BLaER1 treated with 17β-estradiol and CSF1 and Interleukin-3, amounts not matched to agents 10 nM and 100 nM (cell line): ENCODE measurements around the gene NT5DC3.

Experiments
- H3K27ac ChIP-seq, 11 experiments: shearing (Covaris generic); formaldehyde crosslinking; 2 replicates each; pipeline ENCODE4 v1.8.1; 2022
- H3K27me3 ChIP-seq, 11 experiments: shearing (Covaris generic); formaldehyde crosslinking; 2 replicates each; pipeline ENCODE4 v1.8.1; 2022
- H3K36me3 ChIP-seq, 11 experiments: shearing (Covaris generic); formaldehyde crosslinking; 2 replicates each; pipeline ENCODE4 v1.8.1; 2022
- H3K4me1 ChIP-seq, 10 experiments: shearing (Covaris generic); formaldehyde crosslinking; 2 replicates each; pipeline ENCODE4 v1.8.1; 2022
- H3K4me2 ChIP-seq, 11 experiments: shearing (Covaris generic); formaldehyde crosslinking; 2 replicates each; pipeline ENCODE4 v1.8.1; 2022
- H3K4me3 ChIP-seq, 10 experiments: shearing (Covaris generic); formaldehyde crosslinking; 2 replicates each; pipeline ENCODE4 v1.8.1; 2022
- H3K9ac ChIP-seq, 11 experiments: shearing (Covaris generic); formaldehyde crosslinking; 2 replicates each; pipeline ENCODE4 v1.8.1; 2022
- H3K9me3 ChIP-seq, 11 experiments: shearing (Covaris generic); formaldehyde crosslinking; replicated peaks in 1 of 11; 2 replicates each; pipeline ENCODE4 v1.8.1; 2022
- H4K20me1 ChIP-seq, 11 experiments: shearing (Covaris generic); formaldehyde crosslinking; 2 replicates each; pipeline ENCODE4 v1.8.1; 2022
- Cebpa-rat ChIP-seq, 11 experiments: shearing (Covaris generic); IDR thresholded peaks; 2 replicates each; pipeline ENCODE4 v1.8.1; 2022

The NT5DC3 gene

GRCh38 chr12:103756443-103756842, 84.6 kb downstream of the NT5DC3 start:
- no peak overlapping the region for H3K9ac ChIP-seq
- no peaks in the 10 kb centered on the region for H3K27me3 ChIP-seq
- no peak for TF ChIP-seq Cebpa-rat (IDR thresholded peaks at IDR 0.05)
- no peak overlapping the region for H3K4me2 ChIP-seq
- no peak overlapping the region for H3K27ac ChIP-seq
- no peaks in the 10 kb centered on the region for H4K20me1 ChIP-seq
- no peaks in the 10 kb centered on the region for H3K9me3 ChIP-seq
- H3K36me3 ChIP-seq: no peaks in the 10 kb centered on the region
- H3K4me3 ChIP-seq: no peak overlapping the region
- no peaks in the 10 kb centered on the region for H3K4me1 ChIP-seq

GRCh38 chr12:103755425-103755824, 85.6 kb downstream of the NT5DC3 start:
- no peaks in the 10 kb centered on the region for H3K9me3 ChIP-seq
- no peak for TF ChIP-seq Cebpa-rat (IDR thresholded peaks at IDR 0.05)
- no peak overlapping the region for H3K9ac ChIP-seq
- no peaks in the 10 kb centered on the region for H3K36me3 ChIP-seq
- H3K27me3 ChIP-seq: no peaks in the 10 kb centered on the region
- no peak overlapping the region for H3K4me2 ChIP-seq
- no peak overlapping the region for H3K27ac ChIP-seq
- H4K20me1 ChIP-seq: no peaks in the 10 kb centered on the region
- no peak overlapping the region for H3K4me3 ChIP-seq
- no peaks in the 10 kb centered on the region for H3K4me1 ChIP-seq

- Histone ChIP-seq H3K27me3 (no peaks in the 10 kb centered on the region), H4K20me1 (no peaks in the 10 kb centered on the region), H3K4me2 (no peak overlapping the region), H3K4me1 (no peaks in the 10 kb centered on the region), H3K27ac (no peak overlapping the region), H3K4me3 (no peak overlapping the region), H3K36me3 (no peaks in the 10 kb centered on the region), H3K9me3 (no peaks in the 10 kb centered on the region), H3K9ac (no peak overlapping the region)
- no peak for TF ChIP-seq Cebpa-rat (IDR thresholded peaks at IDR 0.05)
Observed at GRCh38 chr12:103751600-103751999, 89.4 kb downstream of the NT5DC3 start.

- H3K9me3 ChIP-seq: no peaks in the 10 kb centered on the region
- H3K4me1 ChIP-seq: no peaks in the 10 kb centered on the region
- no peaks in the 10 kb centered on the region for H4K20me1 ChIP-seq
- no peaks in the 10 kb centered on the region for H3K27me3 ChIP-seq
- no peaks in the 10 kb centered on the region for H3K36me3 ChIP-seq
- H3K27ac ChIP-seq: no peak overlapping the region
- H3K4me2 ChIP-seq: no peak overlapping the region
- no peak overlapping the region for H3K4me3 ChIP-seq
- TF ChIP-seq Cebpa-rat (IDR thresholded peaks at IDR 0.05): no peak
- H3K9ac ChIP-seq: no peak overlapping the region
Observed at GRCh38 chr12:103751171-103751570, 89.9 kb downstream of the NT5DC3 start.

GRCh38 chr12:103748875-103749274, 92.2 kb downstream of the NT5DC3 start:
- no peaks in the 10 kb centered on the region for H3K9me3 ChIP-seq
- no peaks in the 10 kb centered on the region for H3K27me3 ChIP-seq
- no peaks in the 10 kb centered on the region for H3K4me1 ChIP-seq
- H3K9ac ChIP-seq: no peak overlapping the region
- no peaks in the 10 kb centered on the region for H3K36me3 ChIP-seq
- H4K20me1 ChIP-seq: no peaks in the 10 kb centered on the region
- no peak overlapping the region for H3K4me2 ChIP-seq
- no peak overlapping the region for H3K4me3 ChIP-seq
- no peak for TF ChIP-seq Cebpa-rat (IDR thresholded peaks at IDR 0.05)
- H3K27ac ChIP-seq: no peak overlapping the region

GRCh38 chr12:103748002-103748401, 93.0 kb downstream of the NT5DC3 start:
- no peaks in the 10 kb centered on the region for H3K9me3 ChIP-seq
- no peak for TF ChIP-seq Cebpa-rat (IDR thresholded peaks at IDR 0.05)
- no peak overlapping the region for H3K4me2 ChIP-seq
- no peaks in the 10 kb centered on the region for H3K36me3 ChIP-seq
- no peak overlapping the region for H3K9ac ChIP-seq
- no peak overlapping the region for H3K4me3 ChIP-seq
- H3K27ac ChIP-seq: no peak overlapping the region
- H4K20me1 ChIP-seq: no peaks in the 10 kb centered on the region
- H3K4me1 ChIP-seq: no peaks in the 10 kb centered on the region
- no peaks in the 10 kb centered on the region for H3K27me3 ChIP-seq

- Histone ChIP-seq H3K4me1 (no peaks in the 10 kb centered on the region), H3K9me3 (no peaks in the 10 kb centered on the region)
- TF ChIP-seq Cebpa-rat (IDR thresholded peaks at IDR 0.05): no peak
Observed at GRCh38 chr12:103745962-103746361, 95.1 kb downstream of the NT5DC3 start.

GRCh38 chr12:103743788-103744187, 97.2 kb downstream of the NT5DC3 start:
- H3K27me3 ChIP-seq: no peaks in the 10 kb centered on the region

More at GRCh38 chr12:103745962-103746361, 95.1 kb downstream of the NT5DC3 start:
- no peaks in the 10 kb centered on the region for H3K36me3 ChIP-seq
- H4K20me1 ChIP-seq: no peaks in the 10 kb centered on the region
- no peaks in the 10 kb centered on the region for H3K27me3 ChIP-seq
- no peak overlapping the region for H3K4me2 ChIP-seq
- no peak overlapping the region for H3K9ac ChIP-seq
- no peak overlapping the region for H3K27ac ChIP-seq
- no peak overlapping the region for H3K4me3 ChIP-seq

GRCh38 chr12:103742349-103742932, 98.6 kb downstream of the NT5DC3 start:
- Histone ChIP-seq H3K4me2 (no peak overlapping the region), H3K27me3 (no peaks in the 10 kb centered on the region)

More at GRCh38 chr12:103743788-103744187, 97.2 kb downstream of the NT5DC3 start:
- Histone ChIP-seq H3K27ac (no peak overlapping the region), H3K9me3 (no peaks in the 10 kb centered on the region), H4K20me1 (no peaks in the 10 kb centered on the region), H3K4me3 (no peak overlapping the region), H3K4me1 (no peaks in the 10 kb centered on the region), H3K9ac (no peak overlapping the region), H3K36me3 (no peaks in the 10 kb centered on the region), H3K4me2 (no peak overlapping the region)
- TF ChIP-seq Cebpa-rat (IDR thresholded peaks at IDR 0.05): no peak

GRCh38 chr12:103737881-103738280, 103.2 kb downstream of the NT5DC3 start:
- no peaks in the 10 kb centered on the region for H3K36me3 ChIP-seq
- H3K9me3 ChIP-seq: no peaks in the 10 kb centered on the region
- H4K20me1 ChIP-seq: no peaks in the 10 kb centered on the region
- H3K4me2 ChIP-seq: no peak overlapping the region
- no peaks in the 10 kb centered on the region for H3K4me1 ChIP-seq
- H3K9ac ChIP-seq: no peak overlapping the region
- TF ChIP-seq Cebpa-rat (IDR thresholded peaks at IDR 0.05): no peak
- no peak overlapping the region for H3K27ac ChIP-seq
- no peak overlapping the region for H3K4me3 ChIP-seq
- no peaks in the 10 kb centered on the region for H3K27me3 ChIP-seq

More at GRCh38 chr12:103742349-103742932, 98.6 kb downstream of the NT5DC3 start:
- Histone ChIP-seq H3K4me3 (no peak overlapping the region), H3K27ac (no peak overlapping the region), H3K9ac (no peak overlapping the region), H3K9me3 (no peaks in the 10 kb centered on the region), H3K36me3 (no peaks in the 10 kb centered on the region), H3K4me1 (no peaks in the 10 kb centered on the region), H4K20me1 (no peaks in the 10 kb centered on the region)
- no peak for TF ChIP-seq Cebpa-rat (IDR thresholded peaks at IDR 0.05)
